Type B pancreatic cell (in vitro differentiated cells): ENCODE data around the gene ARHGEF37. TPM values are rescaled to one million over a fixed set of nuclear protein-coding genes. Genes with fewer than 3 reads are reported as not detected.

Experiments
- DNase-seq: peaks from one replicate; pipeline ENCODE4 v3.0.0; 2021; ENCODE audit warnings: mixed read lengths; ENCODE audit not compliant: unreplicated experiment; ENCODE audit errors: extremely low spot score
- H3K27ac Mint-ChIP-seq: 2 replicates; pipeline ENCODE4 v1.8.0; 2021; ENCODE audit warnings: mild to moderate bottlenecking, mixed read lengths
- H3K27me3 Mint-ChIP-seq: 2 replicates; pipeline ENCODE4 v1.8.0; 2021; ENCODE audit warnings: mixed read lengths
- H3K36me3 Mint-ChIP-seq: 2 replicates; pipeline ENCODE4 v1.8.0; 2021; ENCODE audit warnings: mixed read lengths
- H3K4me1 Mint-ChIP-seq: one replicate; pipeline ENCODE4 v1.8.0; 2021; ENCODE audit warnings: mixed read lengths; ENCODE audit not compliant: unreplicated experiment
- H3K4me3 Mint-ChIP-seq: 2 replicates; pipeline ENCODE4 v1.8.0; 2021; ENCODE audit warnings: mild to moderate bottlenecking, mixed read lengths
- H3K9me3 Mint-ChIP-seq: 2 replicates; pipeline ENCODE4 v1.8.0; 2021; ENCODE audit warnings: mixed read lengths
- CTCF ChIP-seq: fragments of 200-600 bp; sonication (generic); conservative IDR thresholded peaks from 2 replicates; pipeline ENCODE4 v1.5.0; 2021; ENCODE audit warnings: antibody characterized with exemption, mild to moderate bottlenecking
- total RNA-seq: library from RNA; stranded (reverse); gene quantifications from 2 replicates; pipeline ENCODE4 v1.2.1, GENCODE V29; 2021; ENCODE audit warnings: low replicate concordance

ARHGEF37 gene
- total RNA-seq, 1 donor from 2014 or later: 7.1 TPM

- Mint-ChIP-seq H3K27me3 (no peaks in the 10 kb centered on the region), H3K36me3 (no peaks in the 10 kb centered on the region), H3K4me3 (no peak overlapping the region), H3K4me1 (peaks cover 17% of the 10 kb centered on the region), H3K27ac (no peak overlapping the region), H3K9me3 (no peaks in the 10 kb centered on the region)
- no peak for DNase-seq
- TF ChIP-seq CTCF: no peak
Observed at GRCh38 chr5:149567226-149567625, 14.1 kb upstream of the ARHGEF37 start.

- no peak for DNase-seq
- no peaks in the 10 kb centered on the region for H3K9me3 Mint-ChIP-seq
- no peak overlapping the region for H3K27ac Mint-ChIP-seq
- no peaks in the 10 kb centered on the region for H3K27me3 Mint-ChIP-seq
- TF ChIP-seq CTCF: no peak
- no peak overlapping the region for H3K4me3 Mint-ChIP-seq
- H3K4me1 Mint-ChIP-seq: no peaks in the 10 kb centered on the region
- H3K36me3 Mint-ChIP-seq: no peaks in the 10 kb centered on the region
Observed at GRCh38 chr5:149572170-149572569, 9.1 kb upstream of the ARHGEF37 start.

GRCh38 chr5:149572576-149573231 is 8.6 kb upstream of the ARHGEF37 start:
- TF ChIP-seq CTCF: no peak
- Mint-ChIP-seq H3K4me1 (no peaks in the 10 kb centered on the region), H3K4me3 (no peak overlapping the region), H3K27ac (no peak overlapping the region), H3K27me3 (no peaks in the 10 kb centered on the region), H3K36me3 (no peaks in the 10 kb centered on the region), H3K9me3 (no peaks in the 10 kb centered on the region)
- no peak for DNase-seq

GRCh38 chr5:149575131-149575530 is 6.2 kb upstream of the ARHGEF37 start:
- Mint-ChIP-seq H3K27me3 (no peaks in the 10 kb centered on the region), H3K4me3 (no peak overlapping the region), H3K9me3 (no peaks in the 10 kb centered on the region), H3K36me3 (no peaks in the 10 kb centered on the region), H3K4me1 (peaks cover 5% of the 10 kb centered on the region), H3K27ac (no peak overlapping the region)
- no peak for DNase-seq
- no peak for TF ChIP-seq CTCF

GRCh38 chr5:149576021-149576420 is 5.3 kb upstream of the ARHGEF37 start:
- Mint-ChIP-seq H3K27me3 (peaks cover 7% of the 10 kb centered on the region), H3K9me3 (no peaks in the 10 kb centered on the region), H3K4me1 (peaks cover 13% of the 10 kb centered on the region), H3K27ac (no peak overlapping the region), H3K4me3 (no peak overlapping the region), H3K36me3 (no peaks in the 10 kb centered on the region)
- DNase-seq: no peak
- TF ChIP-seq CTCF: no peak

GRCh38 chr5:149578896-149579295 is 2.4 kb upstream of the ARHGEF37 start:
- no peaks in the 10 kb centered on the region for H3K36me3 Mint-ChIP-seq
- TF ChIP-seq CTCF: no peak
- peaks cover 7% of the 10 kb centered on the region for H3K27me3 Mint-ChIP-seq
- H3K27ac Mint-ChIP-seq: peak overlapping the region; percentile 29
- peak overlapping the region; percentile 25 for H3K4me3 Mint-ChIP-seq
- no peak for DNase-seq
- H3K9me3 Mint-ChIP-seq: no peaks in the 10 kb centered on the region
- peaks cover 21% of the 10 kb centered on the region for H3K4me1 Mint-ChIP-seq
